ENCODE results near the gene RFPL3.
"Not testable (repeated sequence)": the region's sequence is repeated elsewhere in the genome, so short reads cannot be mapped to it uniquely, and the experiment has no call there.

The RFPL3 gene

GRCh38 chr22:32354360-32355351 lies 3.0 kb upstream of the RFPL3 start:
- DNase-seq: no peak

GRCh38 chr22:32355760-32356159 lies 1.9 kb upstream of the RFPL3 start:
- DNase-seq: no peak

- DNase-seq: not testable (repeated sequence)
Measured at GRCh38 chr22:32360096-32360495, 2.4 kb downstream of the RFPL3 start.

GRCh38 chr22:32361257-32361656 lies 3.6 kb downstream of the RFPL3 start:
- no peak for DNase-seq

- DNase-seq: no peak
Measured at GRCh38 chr22:32364210-32364609, 6.5 kb downstream of the RFPL3 start.

- DNase-seq: no peak
Measured at GRCh38 chr22:32375678-32376450, 18.2 kb downstream of the RFPL3 start.

GRCh38 chr22:32376681-32377080 lies 19.0 kb downstream of the RFPL3 start:
- no peak for DNase-seq

- DNase-seq: no peak
Measured at GRCh38 chr22:32378707-32379272, 21.1 kb downstream of the RFPL3 start.

- no peak for DNase-seq
Measured at GRCh38 chr22:32380991-32381390, 23.3 kb downstream of the RFPL3 start.

GRCh38 chr22:32385681-32386080 lies 28.0 kb downstream of the RFPL3 start:
- no peak for DNase-seq

- peak; percentile 8 for DNase-seq
Measured at GRCh38 chr22:32389685-32390084, 32.0 kb downstream of the RFPL3 start.

- DNase-seq: no peak
Measured at GRCh38 chr22:32395107-32395506, 37.4 kb downstream of the RFPL3 start.

- DNase-seq: no peak
Measured at GRCh38 chr22:32396255-32396654, 38.6 kb downstream of the RFPL3 start.

GRCh38 chr22:32396746-32397145 lies 39.1 kb downstream of the RFPL3 start:
- no peak for DNase-seq

- DNase-seq: no peak
Measured at GRCh38 chr22:32401486-32401885, 43.8 kb downstream of the RFPL3 start.

GRCh38 chr22:32404021-32404420 lies 46.4 kb downstream of the RFPL3 start:
- DNase-seq: no peak

- no peak for DNase-seq
Measured at GRCh38 chr22:32407312-32407711, 49.6 kb downstream of the RFPL3 start.

GRCh38 chr22:32407936-32408335 lies 50.3 kb downstream of the RFPL3 start:
- no peak for DNase-seq

GRCh38 chr22:32409977-32410376 lies 52.3 kb downstream of the RFPL3 start:
- DNase-seq: no peak

GRCh38 chr22:32410459-32410858 lies 52.8 kb downstream of the RFPL3 start:
- no peak for DNase-seq

Measured in activated naive CD4-positive, alpha-beta T cell treated with Interleukin-2 at 50 U/mL for 16 hours (primary cell).